ENCODE measurements around the gene STRA6.

STRA6 gene

GRCh38 chr15:74136814-74137536, 65.6 kb downstream of the STRA6 start:
- H3K36me3 ChIP-seq (ENCODE audit: low read depth), result no peaks in the 10 kb centered on the region
- peak overlapping the region; percentile 8 for H3K4me3 ChIP-seq (ENCODE audit: severe bottlenecking)
- peaks cover 58% of the 10 kb centered on the region for H3K27me3 ChIP-seq (ENCODE audit: insufficient read depth, poor library complexity, severe bottlenecking)
- TF ChIP-seq CTCF (IDR thresholded peaks at IDR 0.05; ENCODE audit: poor library complexity, severe bottlenecking), result no peak
- no peak overlapping the region for H3K27ac ChIP-seq (ENCODE audit: poor library complexity, severe bottlenecking)
- H3K4me1 ChIP-seq (ENCODE audit: insufficient read depth, poor library complexity, severe bottlenecking), result no peaks in the 10 kb centered on the region
- ATAC-seq (ENCODE audit: low read depth) (no peak), DNase-seq (ENCODE audit: low spot score) (no peak)
- H3K9me3 ChIP-seq (ENCODE audit: severe bottlenecking), result no peaks in the 10 kb centered on the region

DNA sequence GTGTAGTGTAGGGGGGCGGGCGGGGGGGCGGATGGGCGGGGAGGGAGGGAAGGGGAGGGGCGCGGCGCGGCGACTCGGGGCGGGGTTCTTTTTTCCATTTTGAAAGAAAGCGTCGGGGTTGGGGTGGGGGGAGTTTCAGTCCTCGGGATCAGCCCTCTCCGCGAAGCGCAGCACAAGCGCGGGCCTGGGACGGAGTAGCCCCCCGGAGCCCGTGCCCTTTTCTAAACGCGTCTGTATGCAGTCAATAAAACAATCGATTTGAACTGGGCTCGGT, 66.1 kb downstream of the STRA6 start:
- Histone ChIP-seq H3K36me3 (ENCODE audit: low read depth) (no peaks in the 10 kb centered on the region), H3K27me3 (ENCODE audit: insufficient read depth, poor library complexity, severe bottlenecking) (peaks cover 63% of the 10 kb centered on the region), H3K27ac (ENCODE audit: poor library complexity, severe bottlenecking) (no peak overlapping the region), H3K9me3 (ENCODE audit: severe bottlenecking) (no peaks in the 10 kb centered on the region), H3K4me3 (ENCODE audit: severe bottlenecking) (peak overlapping the region; percentile 8), H3K4me1 (ENCODE audit: insufficient read depth, poor library complexity, severe bottlenecking) (no peaks in the 10 kb centered on the region)
- ATAC-seq (ENCODE audit: low read depth) (no peak), DNase-seq (ENCODE audit: low spot score) (no peak)
- no peak for TF ChIP-seq CTCF (IDR thresholded peaks at IDR 0.05; ENCODE audit: poor library complexity, severe bottlenecking)

- H3K27me3 ChIP-seq (ENCODE audit: insufficient read depth, poor library complexity, severe bottlenecking), result peaks cover 73% of the 10 kb centered on the region
- no peaks in the 10 kb centered on the region for H3K9me3 ChIP-seq (ENCODE audit: severe bottlenecking)
- no peak for DNase-seq (ENCODE audit: low spot score)
- no peaks in the 10 kb centered on the region for H3K36me3 ChIP-seq (ENCODE audit: low read depth)
- no peak overlapping the region for H3K27ac ChIP-seq (ENCODE audit: poor library complexity, severe bottlenecking)
- ATAC-seq (ENCODE audit: low read depth), result no peak
- H3K4me3 ChIP-seq (ENCODE audit: severe bottlenecking), result no peak overlapping the region
- no peak for TF ChIP-seq CTCF (IDR thresholded peaks at IDR 0.05; ENCODE audit: poor library complexity, severe bottlenecking)
- H3K4me1 ChIP-seq (ENCODE audit: insufficient read depth, poor library complexity, severe bottlenecking), result no peaks in the 10 kb centered on the region
Observed at GRCh38 chr15:74135041-74135565, 67.5 kb downstream of the STRA6 start.

GRCh38 chr15:74134387-74135027, 68.1 kb downstream of the STRA6 start:
- Histone ChIP-seq H3K9me3 (ENCODE audit: severe bottlenecking) (no peaks in the 10 kb centered on the region), H3K36me3 (ENCODE audit: low read depth) (no peaks in the 10 kb centered on the region), H3K27ac (ENCODE audit: poor library complexity, severe bottlenecking) (no peak overlapping the region), H3K4me1 (ENCODE audit: insufficient read depth, poor library complexity, severe bottlenecking) (no peaks in the 10 kb centered on the region), H3K27me3 (ENCODE audit: insufficient read depth, poor library complexity, severe bottlenecking) (peaks cover 79% of the 10 kb centered on the region), H3K4me3 (ENCODE audit: severe bottlenecking) (no peak overlapping the region)
- DNase-seq (ENCODE audit: low spot score) (peak; percentile 83), ATAC-seq (ENCODE audit: low read depth) (peak; percentile 57)
- peak; percentile 83 for TF ChIP-seq CTCF (IDR thresholded peaks at IDR 0.05; ENCODE audit: poor library complexity, severe bottlenecking)

Data from RWPE2 (cell line).